Measurements from ENCODE around the gene CCT5. TPM values are rescaled to one million over a fixed set of nuclear protein-coding genes. Genes with fewer than 3 reads are reported as not detected.

CCT5 gene
- total RNA-seq, 5 donors from 2014 or later (not counting 1 experiment from before 2014, with no cell fraction given): 63.3 to 111 (median 105) TPM

DNA sequence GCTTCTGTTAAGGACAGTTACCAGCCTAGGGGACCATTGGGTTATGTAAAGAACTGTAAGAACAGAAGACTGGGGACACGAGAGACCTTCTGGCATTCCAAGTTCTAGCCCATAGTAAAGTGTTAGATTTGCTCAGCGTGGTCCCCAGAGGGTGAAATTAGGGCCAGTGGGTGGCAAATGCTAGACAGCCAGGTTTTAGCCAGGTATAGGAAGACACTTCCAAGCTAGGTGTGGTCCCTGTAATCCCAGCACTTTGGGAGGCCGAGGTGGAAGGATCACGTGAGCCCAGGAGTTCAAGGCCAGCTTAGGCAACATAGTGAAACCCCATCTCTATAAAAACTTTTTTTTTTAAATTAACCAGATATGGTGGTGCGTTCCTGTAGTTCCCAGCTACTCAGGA is 34.7 kb upstream of the CCT5 start:
- no peak for ATAC-seq (replicated peaks in 1 of 4)
- no peaks in the 10 kb centered on the region for H3K27me3 Mint-ChIP-seq

DNA sequence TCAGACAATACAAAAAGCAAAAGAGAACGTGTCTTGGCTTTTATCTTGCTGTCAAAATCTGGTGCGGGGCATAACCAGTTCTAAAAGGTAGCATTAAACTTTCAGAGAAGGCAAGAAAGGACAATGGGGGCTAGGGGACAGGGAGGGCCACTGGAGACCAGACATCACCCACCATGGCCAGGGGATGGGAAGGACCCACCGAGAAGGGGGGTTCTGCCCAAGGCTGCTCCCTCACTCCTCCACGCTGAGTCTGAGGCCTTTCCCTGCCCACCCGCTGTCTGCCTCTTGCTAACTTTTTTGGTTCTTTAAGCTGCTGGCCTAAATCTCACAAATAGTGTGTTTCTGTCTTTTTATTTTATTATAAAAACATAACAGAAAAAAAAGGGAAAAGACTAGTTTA is 34.0 kb upstream of the CCT5 start:
- H3K9me3 ChIP-seq: no peaks in the 10 kb centered on the region
- Mint-ChIP-seq H3K27ac (no peak overlapping the region), H3K4me1 (no peaks in the 10 kb centered on the region), H3K27me3 (no peaks in the 10 kb centered on the region), H3K4me3 (no peak overlapping the region), H3K9me3 (no peaks in the 10 kb centered on the region), H3K36me3 (peaks cover 4% of the 10 kb centered on the region)
- H3K36me3 ChIP-seq (ENCODE audit: control insufficient read depth in 2 of 2, extremely low read depth in 1 of 2, insufficient read depth in 1 of 2, low read length in 1 of 2): no peaks in the 10 kb centered on the region
- WGBS (ENCODE audit: insufficient coverage): no CpG with 5 or more reads among the region's 5 CpGs
- ATAC-seq (replicated peaks in 1 of 4): no peak
- ChIA-PET CTCF (no interaction called here), POLR2A (no interaction called here)
- no peak overlapping the region for H3K27ac ChIP-seq (ENCODE audit: low read length)
- no peak for DNase-seq
- H3K4me1 ChIP-seq (ENCODE audit: control insufficient read depth in 1 of 2, extremely low read depth in 1 of 2, insufficient read depth in 2 of 2, low read length in 2 of 2): no peaks in the 10 kb centered on the region
- no peaks in the 10 kb centered on the region for H3K27me3 ChIP-seq (replicated peaks in 1 of 2; ENCODE audit: control insufficient read depth in 2 of 2, extremely low read depth in 1 of 2, insufficient read depth in 2 of 2, low read length in 1 of 2)
- no peak overlapping the region for H3K4me3 ChIP-seq (ENCODE audit: control insufficient read depth in 1 of 2, extremely low read depth in 1 of 2, low read length in 1 of 2)

More for the DNA sequence above, 34.7 kb upstream of the CCT5 start:
- 86% methylated on average over 2 of the region's 5 CpGs for WGBS (ENCODE audit: insufficient coverage)
- Histone ChIP-seq H3K27me3 (replicated peaks in 1 of 2; ENCODE audit: control insufficient read depth in 2 of 2, extremely low read depth in 1 of 2, insufficient read depth in 2 of 2, low read length in 1 of 2) (no peaks in the 10 kb centered on the region), H3K4me3 (ENCODE audit: control insufficient read depth in 1 of 2, extremely low read depth in 1 of 2, low read length in 1 of 2) (no peak overlapping the region), H3K36me3 (ENCODE audit: control insufficient read depth in 2 of 2, extremely low read depth in 1 of 2, insufficient read depth in 1 of 2, low read length in 1 of 2) (no peaks in the 10 kb centered on the region), H3K27ac (ENCODE audit: low read length) (no peak overlapping the region), H3K9me3 (no peaks in the 10 kb centered on the region), H3K4me1 (ENCODE audit: control insufficient read depth in 1 of 2, extremely low read depth in 1 of 2, insufficient read depth in 2 of 2, low read length in 2 of 2) (no peaks in the 10 kb centered on the region)
- H3K4me3 Mint-ChIP-seq: no peak overlapping the region
- H3K9me3 Mint-ChIP-seq: no peaks in the 10 kb centered on the region
- CTCF ChIA-PET: no interaction called here
- H3K36me3 Mint-ChIP-seq: peaks cover 4% of the 10 kb centered on the region
- H3K27ac Mint-ChIP-seq: no peak overlapping the region
- POLR2A ChIA-PET: no interaction called here
- DNase-seq: no peak
- H3K4me1 Mint-ChIP-seq: no peaks in the 10 kb centered on the region

- Mint-ChIP-seq H3K27me3 (no peaks in the 10 kb centered on the region), H3K36me3 (peaks cover 17% of the 10 kb centered on the region), H3K27ac (no peak overlapping the region), H3K9me3 (peaks cover 0 to 2% (median under 1%) of the 10 kb centered on the region in 3 donors), H3K4me1 (no peaks in the 10 kb centered on the region), H3K4me3 (no peak overlapping the region)
- no peaks in the 10 kb centered on the region for H3K36me3 ChIP-seq (ENCODE audit: control insufficient read depth in 2 of 2, extremely low read depth in 1 of 2, insufficient read depth in 1 of 2, low read length in 1 of 2)
- no peak overlapping the region for H3K4me3 ChIP-seq (ENCODE audit: control insufficient read depth in 1 of 2, extremely low read depth in 1 of 2, low read length in 1 of 2)
- no peak for DNase-seq
- H3K4me1 ChIP-seq (ENCODE audit: control insufficient read depth in 1 of 2, extremely low read depth in 1 of 2, insufficient read depth in 2 of 2, low read length in 2 of 2): no peaks in the 10 kb centered on the region
- CTCF ChIA-PET: no interaction called here
- POLR2A ChIA-PET: no interaction called here
- no peaks in the 10 kb centered on the region for H3K9me3 ChIP-seq
- H3K27me3 ChIP-seq (replicated peaks in 1 of 2; ENCODE audit: control insufficient read depth in 2 of 2, extremely low read depth in 1 of 2, insufficient read depth in 2 of 2, low read length in 1 of 2): no peaks in the 10 kb centered on the region
- WGBS (ENCODE audit: insufficient coverage): no CpG with 5 or more reads among the region's 8 CpGs
- no peak overlapping the region for H3K27ac ChIP-seq (ENCODE audit: low read length)
- ATAC-seq (replicated peaks in 1 of 4): no peak
Observed at GRCh38 chr5:10218658-10219057, 31.4 kb upstream of the CCT5 start.

DNA sequence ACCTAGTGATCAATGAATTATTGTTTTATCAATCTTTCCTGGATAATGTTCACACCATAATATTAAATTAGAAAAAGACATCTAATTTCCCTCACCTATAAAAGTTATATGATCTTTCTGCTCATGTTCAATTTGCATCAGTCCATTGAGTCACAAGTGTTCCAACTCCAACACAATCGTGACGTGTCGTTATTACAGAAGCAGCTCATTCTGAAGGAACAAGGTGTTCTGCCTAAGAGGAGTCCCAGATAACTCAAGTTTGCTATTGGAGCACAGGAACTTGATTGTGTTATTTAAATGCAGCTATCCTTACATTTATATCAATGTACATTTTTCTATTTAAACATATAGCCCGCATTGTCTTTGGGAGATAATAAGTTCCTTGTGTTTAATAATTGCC is 31.0 kb upstream of the CCT5 start:
- Histone ChIP-seq H3K4me1 (ENCODE audit: control insufficient read depth in 1 of 2, extremely low read depth in 1 of 2, insufficient read depth in 2 of 2, low read length in 2 of 2) (no peaks in the 10 kb centered on the region), H3K36me3 (ENCODE audit: control insufficient read depth in 2 of 2, extremely low read depth in 1 of 2, insufficient read depth in 1 of 2, low read length in 1 of 2) (no peaks in the 10 kb centered on the region), H3K4me3 (ENCODE audit: control insufficient read depth in 1 of 2, extremely low read depth in 1 of 2, low read length in 1 of 2) (no peak overlapping the region), H3K27me3 (replicated peaks in 1 of 2; ENCODE audit: control insufficient read depth in 2 of 2, extremely low read depth in 1 of 2, insufficient read depth in 2 of 2, low read length in 1 of 2) (no peaks in the 10 kb centered on the region), H3K27ac (ENCODE audit: low read length) (no peak overlapping the region), H3K9me3 (no peaks in the 10 kb centered on the region)
- ChIA-PET POLR2A (no interaction called here), CTCF (no interaction called here)
- peaks cover 21% of the 10 kb centered on the region for H3K36me3 Mint-ChIP-seq
- WGBS (ENCODE audit: insufficient coverage): no CpG with 5 or more reads among the region's 4 CpGs
- no peaks in the 10 kb centered on the region for H3K4me1 Mint-ChIP-seq
- no peak for DNase-seq
- peaks cover 0 to 6% (median 4%) of the 10 kb centered on the region in 3 donors for H3K9me3 Mint-ChIP-seq
- ATAC-seq (replicated peaks in 1 of 4): no peak
- no peak overlapping the region for H3K27ac Mint-ChIP-seq
- H3K4me3 Mint-ChIP-seq: no peak overlapping the region
- H3K27me3 Mint-ChIP-seq: no peaks in the 10 kb centered on the region

GRCh38 chr5:10220248-10220647 is 29.8 kb upstream of the CCT5 start:
- H3K27ac Mint-ChIP-seq: no peak overlapping the region
- H3K4me1 ChIP-seq (ENCODE audit: control insufficient read depth in 1 of 2, extremely low read depth in 1 of 2, insufficient read depth in 2 of 2, low read length in 2 of 2): no peaks in the 10 kb centered on the region
- H3K9me3 ChIP-seq: no peaks in the 10 kb centered on the region
- DNase-seq (no peak), ATAC-seq (replicated peaks in 1 of 4) (no peak)
- H3K27me3 ChIP-seq (replicated peaks in 1 of 2; ENCODE audit: control insufficient read depth in 2 of 2, extremely low read depth in 1 of 2, insufficient read depth in 2 of 2, low read length in 1 of 2): no peaks in the 10 kb centered on the region
- no peaks in the 10 kb centered on the region for H3K4me1 Mint-ChIP-seq
- CTCF ChIA-PET: no interaction called here
- H3K9me3 Mint-ChIP-seq: peaks cover 4 to 13% (median 11%) of the 10 kb centered on the region in 3 donors
- peaks cover 0 to 2% of the 10 kb centered on the region in 2 donors for H3K36me3 ChIP-seq (ENCODE audit: control insufficient read depth in 2 of 2, extremely low read depth in 1 of 2, insufficient read depth in 1 of 2, low read length in 1 of 2)
- no peak overlapping the region for H3K4me3 ChIP-seq (ENCODE audit: control insufficient read depth in 1 of 2, extremely low read depth in 1 of 2, low read length in 1 of 2)
- POLR2A ChIA-PET: no interaction called here
- peaks cover 32% of the 10 kb centered on the region for H3K36me3 Mint-ChIP-seq
- H3K27me3 Mint-ChIP-seq: no peaks in the 10 kb centered on the region
- 91% methylated on average over 7 of the region's 8 CpGs for WGBS (ENCODE audit: insufficient coverage)
- no peak overlapping the region for H3K27ac ChIP-seq (ENCODE audit: low read length)
- no peak overlapping the region for H3K4me3 Mint-ChIP-seq

DNA sequence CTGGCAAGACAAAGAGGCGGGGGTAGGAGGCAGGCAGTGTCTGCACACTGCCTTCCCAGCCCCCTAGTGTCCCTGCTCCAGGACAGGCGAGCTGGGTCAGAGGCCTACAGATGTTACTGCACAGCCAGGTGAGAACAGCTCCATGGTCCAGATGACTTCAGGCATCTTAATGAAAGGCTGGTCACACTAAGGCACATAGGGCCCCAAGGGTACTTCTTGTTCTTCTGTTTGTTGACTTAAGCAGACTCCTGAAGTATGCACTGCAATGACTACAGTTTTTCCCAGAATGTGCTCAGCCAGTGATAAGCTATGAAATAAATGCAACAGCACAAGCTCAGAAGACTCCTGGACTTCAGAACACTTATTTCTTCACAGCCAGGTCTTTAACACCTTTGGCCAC is 27.8 kb upstream of the CCT5 start:
- Histone ChIP-seq H3K9me3 (no peaks in the 10 kb centered on the region), H3K36me3 (ENCODE audit: control insufficient read depth in 2 of 2, extremely low read depth in 1 of 2, insufficient read depth in 1 of 2, low read length in 1 of 2) (peaks cover 0 to 8% of the 10 kb centered on the region in 2 donors), H3K27ac (ENCODE audit: low read length) (no peak overlapping the region), H3K4me1 (ENCODE audit: control insufficient read depth in 1 of 2, extremely low read depth in 1 of 2, insufficient read depth in 2 of 2, low read length in 2 of 2) (no peaks in the 10 kb centered on the region), H3K4me3 (ENCODE audit: control insufficient read depth in 1 of 2, extremely low read depth in 1 of 2, low read length in 1 of 2) (no peak overlapping the region), H3K27me3 (replicated peaks in 1 of 2; ENCODE audit: control insufficient read depth in 2 of 2, extremely low read depth in 1 of 2, insufficient read depth in 2 of 2, low read length in 1 of 2) (no peaks in the 10 kb centered on the region)
- ATAC-seq (replicated peaks in 1 of 4): no peak
- Mint-ChIP-seq H3K27ac (no peak overlapping the region), H3K4me3 (no peak overlapping the region), H3K36me3 (peaks cover 49% of the 10 kb centered on the region), H3K9me3 (peaks cover 8 to 23% (median 14%) of the 10 kb centered on the region in 3 donors), H3K4me1 (no peaks in the 10 kb centered on the region), H3K27me3 (no peaks in the 10 kb centered on the region)
- 96% methylated on average over 2 of the region's 2 CpGs for WGBS (ENCODE audit: insufficient coverage)
- POLR2A ChIA-PET: no interaction called here
- CTCF ChIA-PET: no interaction called here
- DNase-seq: no peak

- no peak overlapping the region for H3K4me3 Mint-ChIP-seq
- DNase-seq: no peak
- POLR2A ChIA-PET: interaction anchor here in 1 of 2 donors (0.6 kb wide), 1 partner anchor 1038 kb away, joined by 3 read pairs; no protein-coding TSS in a partner anchor
Observed at GRCh38 chr5:10227379-10227778, 22.7 kb upstream of the CCT5 start.

More at GRCh38 chr5:10227379-10227778, 22.7 kb upstream of the CCT5 start:
- peaks cover 8 to 23% (median 14%) of the 10 kb centered on the region in 3 donors for H3K9me3 Mint-ChIP-seq
- no peaks in the 10 kb centered on the region for H3K4me1 ChIP-seq (ENCODE audit: control insufficient read depth in 1 of 2, extremely low read depth in 1 of 2, insufficient read depth in 2 of 2, low read length in 2 of 2)
- H3K4me3 ChIP-seq (ENCODE audit: control insufficient read depth in 1 of 2, extremely low read depth in 1 of 2, low read length in 1 of 2): no peak overlapping the region
- no peak overlapping the region for H3K27ac ChIP-seq (ENCODE audit: low read length)
- no peaks in the 10 kb centered on the region for H3K27me3 Mint-ChIP-seq
- no peak for ATAC-seq (replicated peaks in 1 of 4)
- H3K36me3 Mint-ChIP-seq: peaks cover 71% of the 10 kb centered on the region
- peaks cover 5 to 8% of the 10 kb centered on the region in 2 donors for H3K36me3 ChIP-seq (ENCODE audit: control insufficient read depth in 2 of 2, extremely low read depth in 1 of 2, insufficient read depth in 1 of 2, low read length in 1 of 2)
- CTCF ChIA-PET: no interaction called here
- H3K27ac Mint-ChIP-seq: no peak overlapping the region
- H3K9me3 ChIP-seq: no peaks in the 10 kb centered on the region
- H3K4me1 Mint-ChIP-seq: no peaks in the 10 kb centered on the region
- no peaks in the 10 kb centered on the region for H3K27me3 ChIP-seq (replicated peaks in 1 of 2; ENCODE audit: control insufficient read depth in 2 of 2, extremely low read depth in 1 of 2, insufficient read depth in 2 of 2, low read length in 1 of 2)
- WGBS (ENCODE audit: insufficient coverage): 100% methylated on average over 2 of the region's 7 CpGs

Measured in T-cell (primary cell).